ENCODE measurements around the gene SIL1. TPM values are rescaled to one million over a fixed set of nuclear protein-coding genes. Genes with fewer than 3 reads are reported as not detected.

SIL1 gene
- total RNA-seq, 1 experiment from 2014 or later = 114 TPM

- Mint-ChIP-seq H3K36me3 (ENCODE audit: insufficient read depth, unreplicated experiment) (peaks cover 7% of the 10 kb centered on the region), H3K4me3 (ENCODE audit: unreplicated experiment) (no peak overlapping the region), H3K27me3 (ENCODE audit: insufficient read depth, unreplicated experiment) (no peaks in the 10 kb centered on the region), H3K27ac (ENCODE audit: low read depth, unreplicated experiment) (no peak overlapping the region), H3K9me3 (ENCODE audit: unreplicated experiment) (peaks cover 5% of the 10 kb centered on the region), H3K4me1 (ENCODE audit: insufficient read depth, unreplicated experiment) (no peaks in the 10 kb centered on the region)
- intact Hi-C loops (cut with micrococcal nuclease) = no loop called here
- CTCF ChIA-PET = interaction anchor here (0.6 to 1.0 kb wide), 4 partner anchors 9 to 14 kb away, joined by 3 to 5 read pairs (median 3); no protein-coding TSS in a partner anchor
- no peak for DNase-seq (ENCODE audit: unreplicated experiment)
- no peak for TF ChIP-seq CTCF (IDR thresholded peaks at IDR 0.05; ENCODE audit: unreplicated experiment)
- BruUV-seq (replicated peaks) = no TSS peak
- POLR2A ChIA-PET = interaction anchor here (0.6 to 1.4 kb wide), 3 partner anchors 15 to 73 kb away, joined by 3 to 6 read pairs (median 5); no protein-coding TSS in a partner anchor
These were observed 118.1 kb downstream of the SIL1 start for GRCh38 chr5:139079991-139080610.

DNA sequence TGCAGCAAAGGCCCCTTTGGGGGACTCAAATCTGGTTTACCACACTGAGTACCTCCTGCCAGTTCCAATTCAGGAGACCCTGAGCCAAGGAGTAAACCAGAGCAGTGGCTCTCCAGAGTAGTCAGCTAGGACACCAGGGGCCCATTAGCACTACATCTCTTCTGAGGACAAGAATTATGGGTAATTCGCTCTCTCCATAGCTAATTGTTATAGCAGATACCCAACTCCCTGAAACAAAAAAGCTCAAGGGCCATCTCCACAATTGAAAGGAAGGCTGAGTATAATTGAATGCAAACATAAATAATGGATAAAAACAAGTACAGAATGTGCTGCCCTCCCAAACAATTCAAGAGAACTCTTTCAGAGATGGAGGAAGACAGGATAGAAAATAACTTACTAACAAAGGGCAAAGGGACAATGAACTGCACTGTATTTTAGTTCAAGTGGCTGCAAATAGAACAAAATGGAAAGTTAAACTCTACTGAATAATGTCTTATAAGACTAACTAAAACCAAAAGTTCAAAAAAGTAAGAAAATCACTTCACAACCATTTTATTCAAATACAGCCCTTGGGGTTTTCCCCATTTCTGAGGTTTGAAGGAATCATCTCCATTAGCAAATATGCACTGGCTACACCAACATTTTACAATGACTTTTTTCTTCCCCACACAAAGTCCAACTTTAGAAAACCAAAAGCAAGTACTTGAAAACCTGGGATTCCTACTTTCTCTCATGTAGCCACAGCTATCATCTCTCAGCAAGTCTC lies 118.8 kb downstream of the SIL1 start:
- CTCF ChIA-PET = no interaction called here
- intact Hi-C loops (cut with micrococcal nuclease) = no loop called here
- BruUV-seq (replicated peaks) = no TSS peak

DNA sequence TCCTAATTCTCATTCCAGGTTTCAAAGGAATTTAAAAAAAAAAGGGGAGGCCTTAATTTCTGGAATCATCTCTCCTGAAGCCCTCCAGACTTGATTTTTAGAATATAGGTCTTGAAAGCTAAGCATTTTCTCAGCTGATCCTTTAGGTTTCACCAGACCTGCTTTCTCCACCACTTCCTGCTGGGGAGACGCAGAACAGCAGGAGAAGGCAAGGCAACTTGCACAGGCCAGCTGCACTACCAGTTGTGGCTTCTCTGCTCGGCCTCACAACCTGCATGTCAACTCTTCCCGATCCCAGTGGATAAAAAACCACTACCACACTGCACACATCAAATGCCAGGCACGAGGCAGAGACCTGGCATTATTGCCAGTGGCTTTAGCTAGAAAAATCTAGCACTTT lies 119.8 kb downstream of the SIL1 start:
- ChIA-PET CTCF (interaction anchor here (0.5 to 1.0 kb wide), 5 partner anchors 31 to 484 kb away, joined by 3 to 4 read pairs (median 3); no protein-coding TSS in a partner anchor), POLR2A (no interaction called here)
- intact Hi-C loops (cut with micrococcal nuclease) = no loop called here
- Mint-ChIP-seq H3K4me3 (ENCODE audit: unreplicated experiment) (no peak overlapping the region), H3K9me3 (ENCODE audit: unreplicated experiment) (no peaks in the 10 kb centered on the region), H3K36me3 (ENCODE audit: insufficient read depth, unreplicated experiment) (peaks cover 6% of the 10 kb centered on the region), H3K4me1 (ENCODE audit: insufficient read depth, unreplicated experiment) (no peaks in the 10 kb centered on the region), H3K27me3 (ENCODE audit: insufficient read depth, unreplicated experiment) (no peaks in the 10 kb centered on the region), H3K27ac (ENCODE audit: low read depth, unreplicated experiment) (no peak overlapping the region)
- no peak for TF ChIP-seq CTCF (IDR thresholded peaks at IDR 0.05; ENCODE audit: unreplicated experiment)
- BruUV-seq (replicated peaks) = no TSS peak
- no peak for DNase-seq (ENCODE audit: unreplicated experiment)

More for the DNA sequence above, 118.8 kb downstream of the SIL1 start:
- Mint-ChIP-seq H3K27me3 (ENCODE audit: insufficient read depth, unreplicated experiment) (no peaks in the 10 kb centered on the region), H3K4me3 (ENCODE audit: unreplicated experiment) (no peak overlapping the region), H3K27ac (ENCODE audit: low read depth, unreplicated experiment) (no peak overlapping the region), H3K4me1 (ENCODE audit: insufficient read depth, unreplicated experiment) (no peaks in the 10 kb centered on the region), H3K9me3 (ENCODE audit: unreplicated experiment) (no peaks in the 10 kb centered on the region), H3K36me3 (ENCODE audit: insufficient read depth, unreplicated experiment) (peaks cover 6% of the 10 kb centered on the region)
- no peak for DNase-seq (ENCODE audit: unreplicated experiment)
- POLR2A ChIA-PET = interaction anchor here (1.4 kb wide), 1 partner anchor 18 kb away, joined by 6 read pairs; no protein-coding TSS in a partner anchor
- TF ChIP-seq CTCF (IDR thresholded peaks at IDR 0.05; ENCODE audit: unreplicated experiment) = no peak

DNA sequence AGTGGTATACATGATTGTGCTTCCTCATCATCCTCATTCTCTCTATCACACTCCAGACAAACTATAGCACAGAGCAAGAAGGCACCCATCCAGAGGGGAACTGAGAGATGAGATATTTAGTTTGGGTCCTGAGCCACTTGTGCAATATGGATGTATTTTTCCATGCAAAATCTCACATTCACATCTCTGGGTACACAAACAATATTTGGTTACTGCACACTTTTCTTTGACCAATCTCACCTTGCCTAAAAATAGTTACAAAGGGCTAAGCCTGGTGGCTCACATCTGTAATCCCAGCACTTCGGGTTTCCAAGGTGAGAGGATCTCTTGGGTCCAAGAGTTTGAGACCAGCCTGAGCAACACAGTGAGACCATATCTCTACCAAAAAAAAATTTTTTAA lies 120.3 kb downstream of the SIL1 start:
- CTCF ChIA-PET = interaction anchor here (0.6 to 1.0 kb wide), 4 partner anchors 30 to 319 kb away, joined by 3 to 4 read pairs (median 3); no protein-coding TSS in a partner anchor
- H3K36me3 Mint-ChIP-seq (ENCODE audit: insufficient read depth, unreplicated experiment) = peaks cover 6% of the 10 kb centered on the region
- H3K27ac Mint-ChIP-seq (ENCODE audit: low read depth, unreplicated experiment) = no peak overlapping the region
- no peak for DNase-seq (ENCODE audit: unreplicated experiment)
- no peak overlapping the region for H3K4me3 Mint-ChIP-seq (ENCODE audit: unreplicated experiment)
- no peaks in the 10 kb centered on the region for H3K9me3 Mint-ChIP-seq (ENCODE audit: unreplicated experiment)
- TF ChIP-seq CTCF (IDR thresholded peaks at IDR 0.05; ENCODE audit: unreplicated experiment) = no peak
- no peaks in the 10 kb centered on the region for H3K27me3 Mint-ChIP-seq (ENCODE audit: insufficient read depth, unreplicated experiment)
- intact Hi-C loops (cut with micrococcal nuclease) = no loop called here
- H3K4me1 Mint-ChIP-seq (ENCODE audit: insufficient read depth, unreplicated experiment) = no peaks in the 10 kb centered on the region
- BruUV-seq (replicated peaks) = no TSS peak
- POLR2A ChIA-PET = interaction anchor here (1.0 kb wide), 1 partner anchor 39 kb away, joined by 3 read pairs; no protein-coding TSS in a partner anchor

Measured in MCF 10A (cell line).